NCI-H146 treated with DMSO at 0.1 percent for 48 hours (cell line): Measurements from ENCODE around the gene CERK.

Experiments
- DNase-seq: peaks from one replicate; lab custom pipeline; 2025; ENCODE audit not compliant: unreplicated experiment; lab: John Stamatoyannopoulos, UW

The CERK gene

DNA sequence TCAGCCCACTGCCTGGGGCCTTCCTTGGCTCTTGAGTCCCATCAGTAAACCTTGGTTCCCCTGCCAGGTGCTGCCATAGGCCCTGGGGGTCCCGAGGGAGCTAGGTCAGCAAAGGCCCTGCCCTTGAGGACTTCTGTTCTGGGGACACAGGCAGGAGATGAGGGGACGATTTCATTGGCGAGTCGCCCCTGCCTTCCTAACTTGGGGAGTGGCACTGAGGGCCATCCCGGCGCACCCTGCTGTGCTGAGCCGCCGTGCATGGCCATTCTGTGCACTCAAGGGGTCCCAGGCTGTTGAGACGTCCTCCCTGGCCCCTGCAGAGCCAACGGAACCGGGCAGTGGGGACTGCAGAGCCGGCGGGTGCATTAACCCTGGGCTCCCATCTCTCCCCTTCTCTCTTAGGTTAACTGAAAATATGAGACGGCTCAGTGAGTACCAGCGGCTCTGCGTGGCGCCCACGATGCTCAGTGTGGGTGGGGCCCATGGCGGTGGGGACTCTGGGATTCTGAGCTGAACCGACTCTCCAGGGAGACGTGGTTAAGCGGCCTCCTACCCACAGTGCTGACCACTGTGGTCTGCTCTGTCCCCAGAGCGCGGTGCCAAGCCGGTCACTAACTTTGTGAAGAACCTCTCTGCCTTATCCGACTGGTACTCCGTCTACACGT is 74.5 kb downstream of the CERK start:
- no peak for DNase-seq

DNA sequence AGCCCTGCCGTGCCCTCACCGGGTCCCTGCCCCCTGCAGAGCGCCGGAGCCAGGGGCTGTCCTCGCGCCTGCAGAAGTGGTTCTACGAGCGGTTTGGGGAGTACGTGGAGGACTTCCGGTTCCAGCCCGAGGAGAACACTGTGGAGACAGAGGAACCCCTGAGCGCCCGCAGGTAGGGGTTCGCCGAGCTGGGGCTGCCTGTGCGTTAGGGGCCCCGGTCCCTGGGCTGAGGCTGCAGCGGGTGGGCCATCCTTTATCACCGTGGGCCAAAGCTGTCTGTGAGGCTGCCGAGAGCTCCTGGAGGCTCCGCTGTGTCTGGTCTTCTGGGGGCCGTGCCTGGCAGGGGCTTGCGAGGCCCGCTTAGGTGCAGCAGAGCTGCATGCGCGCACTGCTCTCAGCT is 75.1 kb downstream of the CERK start:
- no peak for DNase-seq

DNA sequence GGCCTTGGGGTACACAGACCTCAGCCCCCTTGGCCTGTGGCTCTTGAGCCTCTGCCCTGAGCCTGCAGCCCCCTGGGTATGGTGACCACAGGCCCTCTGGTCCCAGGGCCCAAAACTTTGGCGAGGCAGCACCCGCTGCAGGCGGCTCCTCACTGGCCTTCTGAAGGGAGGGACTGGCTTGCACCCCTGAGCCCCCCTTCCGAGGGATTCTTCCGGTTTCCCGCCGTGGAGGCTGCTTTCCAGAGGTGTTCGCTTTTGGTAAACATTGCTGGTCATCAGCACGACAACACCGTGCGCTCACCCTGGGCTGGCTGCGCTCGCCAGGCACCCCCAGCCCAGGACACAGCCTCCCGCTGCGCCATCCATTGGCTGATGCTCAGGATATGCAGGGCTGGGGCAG is 75.8 kb downstream of the CERK start:
- no peak for DNase-seq

DNA sequence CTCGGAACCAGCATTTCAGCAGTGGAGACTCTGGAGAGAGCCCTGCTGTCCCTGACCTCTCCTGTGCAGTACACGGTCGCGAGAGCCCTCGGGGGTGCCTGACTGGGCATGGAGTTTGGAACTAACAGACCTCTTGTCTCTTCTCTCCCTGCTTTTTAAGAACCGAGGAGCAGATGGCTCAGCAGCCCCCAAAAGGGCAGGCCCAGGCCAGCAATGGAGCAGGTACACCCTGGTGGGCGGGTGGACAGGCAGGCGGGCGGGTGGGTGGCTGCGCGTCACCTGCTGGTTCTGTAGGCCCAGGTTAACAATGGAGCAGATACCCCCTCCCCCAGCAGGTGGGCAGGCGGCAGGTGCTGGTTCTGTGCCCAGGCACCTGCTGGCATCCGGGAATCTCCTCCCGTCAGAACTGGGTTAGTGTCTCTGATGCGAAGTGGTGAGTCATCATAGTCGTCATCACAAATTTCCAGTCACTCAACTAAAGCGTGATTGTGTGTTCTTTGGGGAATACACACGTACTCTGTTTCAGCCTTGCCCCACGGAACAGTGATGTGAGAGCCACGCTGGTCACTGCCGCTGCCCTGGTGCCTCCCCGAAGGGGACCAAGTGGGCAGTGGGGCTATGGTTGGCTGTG is 76.7 kb downstream of the CERK start:
- DNase-seq: no peak

DNA sequence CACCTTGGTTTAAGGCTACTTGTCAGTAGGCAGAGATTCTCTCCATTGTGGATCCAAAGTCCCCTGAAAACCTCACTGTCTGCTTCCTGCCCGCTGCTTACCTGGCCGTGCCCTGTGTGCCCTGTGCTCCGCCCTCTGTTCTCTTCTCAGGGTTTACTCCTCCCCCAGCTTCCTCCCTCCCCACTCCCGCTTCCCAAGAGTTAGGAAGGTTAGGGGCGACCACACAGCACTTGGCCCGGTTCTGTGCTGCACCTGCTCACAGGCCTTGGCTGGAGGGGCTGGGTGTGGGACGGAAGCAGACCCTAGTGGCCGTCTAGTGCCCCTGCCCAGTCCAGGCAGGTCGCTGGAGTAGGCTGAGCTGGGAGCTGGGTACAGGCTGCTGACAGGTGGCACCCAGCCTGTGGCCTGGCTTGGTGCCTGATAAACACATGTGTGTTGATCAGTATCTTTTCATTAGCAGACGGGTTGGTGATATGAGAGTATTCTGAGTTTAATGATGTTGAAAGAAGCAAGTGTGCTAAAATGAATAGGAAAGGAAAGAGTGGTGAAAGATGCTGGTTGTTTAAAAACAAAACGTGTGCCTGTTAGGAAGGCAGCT is 77.3 kb downstream of the CERK start:
- DNase-seq: no peak

DNA sequence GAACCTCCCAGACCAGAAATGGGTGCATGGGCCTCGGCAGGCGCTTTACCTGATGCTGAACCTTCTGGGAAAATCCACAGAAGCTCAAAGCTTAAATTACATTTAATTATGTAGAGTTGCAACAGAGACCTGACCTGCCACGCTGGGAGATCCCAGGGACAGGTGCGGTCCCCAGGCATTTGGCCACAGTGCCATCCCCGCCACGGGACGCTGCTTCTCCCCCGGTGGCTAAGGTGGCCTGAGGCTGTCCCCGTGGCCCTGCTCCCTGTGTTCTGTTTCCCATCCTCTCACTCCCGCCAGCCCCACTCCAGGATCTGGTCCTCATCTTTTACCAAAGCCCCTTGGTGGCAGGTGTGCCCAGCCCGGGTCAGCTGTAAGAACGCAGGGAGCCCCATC is 78.3 kb downstream of the CERK start:
- no peak for DNase-seq

DNA sequence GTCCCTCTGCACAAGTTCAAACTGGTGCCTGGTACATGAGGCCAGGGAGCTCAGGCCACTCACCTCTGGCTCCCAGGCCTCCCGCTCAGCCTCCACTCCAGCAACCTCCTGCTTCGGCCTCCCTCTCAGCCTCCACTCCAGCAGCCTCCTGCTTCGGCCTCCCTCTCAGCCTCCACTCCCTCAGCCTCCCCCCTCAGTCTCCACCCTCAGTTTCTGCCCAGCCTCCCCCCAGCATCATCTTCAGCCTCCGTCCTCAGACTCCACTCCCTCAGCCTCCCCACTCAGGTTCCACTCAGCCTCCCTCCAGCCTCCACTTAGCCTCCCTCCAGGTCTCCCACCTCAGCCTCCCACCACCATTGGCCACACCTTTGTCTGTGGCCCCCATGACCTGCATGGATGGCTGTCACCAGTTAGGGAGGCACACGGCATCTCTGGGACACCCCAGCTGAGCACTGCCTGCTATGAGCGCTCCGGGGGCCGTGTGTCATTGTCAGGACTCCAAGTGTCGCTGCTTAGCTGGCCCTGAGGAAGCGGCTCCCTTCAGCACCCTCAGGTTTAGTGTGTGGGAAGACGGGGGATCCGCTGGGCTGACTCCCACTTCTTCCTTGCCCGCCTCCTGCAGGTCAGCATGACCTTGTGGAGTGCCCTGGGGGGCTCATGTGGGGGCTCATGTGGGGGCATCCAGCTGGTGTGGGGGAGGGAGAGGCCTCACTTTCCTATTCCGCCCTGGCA is 78.8 kb downstream of the CERK start:
- DNase-seq: no peak

DNA sequence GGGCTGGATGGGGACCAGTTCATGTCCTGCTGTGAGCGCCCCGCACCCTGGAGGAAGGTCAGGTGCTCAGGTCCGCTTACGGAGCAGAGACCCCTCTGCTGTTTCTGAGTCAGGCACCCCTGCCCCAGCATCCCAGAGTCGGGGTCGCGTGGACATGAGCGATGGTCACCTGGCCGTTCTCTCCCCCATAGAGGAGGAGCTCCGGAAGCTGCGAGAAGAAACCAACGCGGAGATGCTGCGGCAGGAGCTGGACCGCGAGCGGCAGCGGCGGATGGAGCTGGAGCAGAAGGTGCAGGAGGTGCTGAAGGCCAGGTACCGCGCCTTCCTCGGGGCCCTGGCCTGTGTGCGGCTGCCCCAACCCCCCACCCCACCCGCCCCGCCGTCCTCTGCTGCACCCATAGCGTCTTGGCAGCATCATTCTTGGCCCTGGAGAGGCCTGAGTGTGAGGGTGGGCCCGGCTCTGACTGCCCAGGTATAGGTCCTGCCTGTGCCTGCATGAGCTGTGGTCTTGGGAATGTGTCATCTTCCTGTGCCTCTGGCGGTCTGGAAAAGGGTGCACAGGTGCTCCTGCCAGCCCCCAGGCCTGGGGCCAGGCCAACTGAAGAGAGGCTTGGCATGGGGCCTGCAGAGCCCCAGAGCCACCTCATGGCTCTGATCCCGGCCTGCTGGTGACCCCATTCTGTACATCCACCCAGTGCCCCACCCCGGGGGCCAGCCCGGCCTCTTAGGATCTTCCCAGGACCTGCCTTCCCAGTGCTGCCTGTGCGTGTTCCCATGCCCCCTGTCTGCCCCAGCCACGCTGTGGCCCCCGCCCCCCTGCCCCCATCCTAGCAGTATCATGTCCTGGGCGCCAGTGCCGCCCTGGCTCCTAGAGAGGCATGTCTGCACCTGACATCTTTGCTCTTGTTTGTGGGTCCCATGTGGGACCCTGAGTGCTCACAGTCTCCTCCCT is 79.8 kb downstream of the CERK start:
- no peak for DNase-seq

DNA sequence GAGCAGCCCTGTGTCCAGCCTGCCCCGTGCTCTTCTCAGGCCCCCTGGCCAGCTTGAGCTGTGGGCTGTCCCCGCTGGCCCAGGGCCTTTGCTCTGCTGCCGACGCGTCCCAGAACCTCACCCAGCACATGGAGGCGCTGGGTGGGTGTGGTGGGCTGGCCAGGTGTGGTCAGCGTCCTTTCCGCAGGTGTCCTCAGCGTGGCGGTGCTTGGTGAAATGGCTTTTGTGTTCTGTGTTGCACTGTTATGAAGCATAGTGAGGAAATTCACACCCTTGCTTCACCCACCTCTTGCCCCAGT is 80.4 kb downstream of the CERK start:
- DNase-seq: no peak

DNA sequence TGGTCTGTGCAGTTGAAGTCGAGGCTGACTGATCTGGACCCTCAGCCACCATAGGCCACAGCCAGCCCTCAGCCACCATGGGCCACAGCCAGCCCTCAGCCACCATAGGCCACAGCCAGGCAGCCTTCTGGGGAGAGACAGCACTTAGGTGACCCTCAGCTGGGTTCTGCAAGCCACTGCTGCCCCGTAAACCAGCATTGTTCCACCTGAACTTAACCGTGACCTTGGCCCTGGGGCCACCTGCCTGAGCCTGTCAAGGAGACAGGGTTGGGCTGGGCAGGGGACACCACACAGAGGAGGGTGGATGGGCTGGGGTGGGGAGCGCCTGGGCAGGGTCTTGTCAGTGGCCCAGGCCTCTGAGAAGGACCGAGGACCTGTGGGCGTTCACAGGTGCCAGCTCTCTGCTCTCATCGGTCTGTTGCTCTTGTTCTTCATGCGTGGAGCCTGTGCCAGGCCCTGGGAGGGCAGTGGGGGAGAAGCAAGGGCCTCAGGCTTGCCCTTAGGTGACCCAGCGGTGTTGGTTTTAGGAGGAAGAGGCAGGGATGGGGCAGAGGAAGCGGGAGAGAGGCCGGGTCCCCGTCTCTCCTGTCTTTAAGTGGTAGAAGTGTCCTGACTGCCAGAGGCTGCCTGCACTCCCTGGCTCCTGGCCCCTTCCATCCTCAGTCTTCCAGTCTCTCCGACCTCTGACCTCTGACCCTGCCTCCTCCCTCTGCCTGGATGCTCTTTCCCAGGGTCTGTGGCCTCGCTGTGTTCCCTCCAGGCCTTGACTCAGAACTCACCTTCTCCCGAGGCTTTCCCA is 81.0 kb downstream of the CERK start:
- no peak for DNase-seq

DNA sequence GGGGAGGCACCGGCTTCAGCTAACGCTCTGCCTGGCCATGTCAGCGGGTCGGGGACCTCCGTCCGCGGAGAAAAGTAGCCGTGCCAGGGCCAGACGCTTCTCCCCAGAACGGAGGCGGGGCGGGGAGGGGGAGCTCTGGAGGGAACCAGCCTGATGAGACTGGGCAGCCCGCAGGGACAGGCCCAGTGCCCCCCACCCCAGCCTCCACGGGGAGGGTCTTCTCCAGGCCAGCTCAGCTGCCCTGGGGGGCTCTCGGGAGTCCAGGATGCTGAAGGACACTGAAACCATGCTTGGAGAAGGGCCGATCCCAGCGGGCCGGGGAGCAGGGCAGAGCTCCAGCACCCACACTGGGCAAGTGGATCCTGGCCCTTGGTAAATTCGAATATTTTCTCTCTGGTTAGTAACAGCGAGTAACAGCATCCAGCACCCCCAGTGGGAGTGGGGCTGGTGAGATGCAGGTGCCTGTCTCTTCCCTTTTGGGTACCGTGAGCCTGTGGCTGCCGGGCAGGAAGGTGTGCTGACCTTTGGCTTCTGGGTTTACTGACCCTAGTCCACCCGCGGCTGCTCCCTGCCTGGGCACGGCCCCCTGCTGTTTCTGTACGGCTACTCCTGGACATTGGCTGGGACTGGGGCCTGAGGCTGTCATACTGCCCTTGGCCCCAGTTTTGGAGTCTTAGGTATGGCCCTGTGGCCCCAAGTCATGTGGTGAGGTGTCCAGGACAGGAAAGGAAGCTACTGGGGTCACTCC is 82.0 kb downstream of the CERK start:
- no peak for DNase-seq

DNA sequence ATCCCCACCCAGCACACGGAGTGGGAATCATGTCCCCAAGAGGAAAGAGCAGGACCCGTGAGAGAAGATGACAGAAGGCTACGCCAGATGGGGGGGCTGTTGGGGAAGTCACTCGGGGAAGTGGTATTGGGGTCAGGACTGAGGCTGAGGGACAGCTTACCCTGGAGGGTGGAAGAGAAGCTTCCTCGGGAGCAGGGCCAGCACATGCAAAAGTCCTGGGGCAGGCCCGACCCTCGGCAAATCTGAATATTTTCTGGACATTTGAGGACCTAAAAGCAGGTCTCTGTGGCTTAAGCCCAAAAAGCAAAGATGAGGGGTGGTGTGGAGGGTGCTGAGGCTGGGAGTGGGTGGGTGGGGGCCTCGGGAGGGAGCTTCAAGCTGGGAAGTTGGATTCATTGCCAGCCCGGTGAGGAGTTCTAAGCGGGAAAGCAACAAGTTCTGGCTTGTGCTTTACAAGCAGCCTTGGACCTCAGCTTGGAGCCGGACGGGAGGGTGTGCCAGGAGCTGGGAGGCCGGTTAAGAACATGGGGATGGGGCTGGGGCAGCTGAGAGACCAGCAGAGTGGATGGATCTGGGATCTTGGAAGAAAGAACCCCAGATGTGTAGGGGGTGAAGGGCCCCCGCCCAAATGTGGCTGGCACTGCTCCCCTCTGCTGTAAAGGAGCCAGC is 83.0 kb downstream of the CERK start:
- DNase-seq: no peak

DNA sequence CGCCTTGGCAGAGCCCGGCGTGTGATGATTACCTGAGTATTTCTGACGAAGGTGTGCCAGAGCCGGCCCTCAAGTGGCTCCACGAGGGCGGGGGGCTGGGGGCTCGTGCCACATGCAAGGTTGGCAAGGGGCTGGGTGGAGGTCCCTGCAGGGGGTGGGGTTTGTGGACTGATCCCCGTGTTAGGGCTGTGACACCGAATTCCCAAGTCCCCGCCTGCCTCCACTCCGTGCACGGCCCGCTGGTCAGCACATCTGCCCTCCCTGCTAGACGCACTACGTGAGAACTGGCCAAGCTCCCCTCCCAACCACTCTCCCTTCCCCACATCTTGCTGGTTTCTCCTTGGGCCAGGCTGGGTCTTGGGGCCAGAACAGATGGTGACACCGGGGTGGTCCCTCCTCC is 83.6 kb downstream of the CERK start:
- DNase-seq: no peak

DNA sequence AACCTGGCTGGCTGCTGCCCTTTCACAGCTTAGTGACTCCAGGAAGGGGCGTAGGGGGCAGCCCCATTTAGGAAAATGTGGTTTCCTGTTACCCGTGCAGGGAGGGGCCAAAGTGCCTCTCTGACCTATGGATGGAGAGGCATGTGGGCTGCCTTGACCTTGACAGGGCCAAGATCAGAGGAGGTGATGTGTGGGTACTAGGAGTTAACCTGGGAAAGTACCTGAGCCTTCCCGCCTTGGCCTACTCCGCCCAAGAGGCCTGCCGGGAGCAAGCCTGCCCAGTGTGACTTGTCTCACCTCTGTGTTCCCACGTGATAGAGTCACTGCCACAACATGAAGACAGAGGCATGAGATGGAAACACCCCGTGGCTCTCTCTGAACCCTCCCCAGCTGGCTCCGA is 84.5 kb downstream of the CERK start:
- DNase-seq: no peak

DNA sequence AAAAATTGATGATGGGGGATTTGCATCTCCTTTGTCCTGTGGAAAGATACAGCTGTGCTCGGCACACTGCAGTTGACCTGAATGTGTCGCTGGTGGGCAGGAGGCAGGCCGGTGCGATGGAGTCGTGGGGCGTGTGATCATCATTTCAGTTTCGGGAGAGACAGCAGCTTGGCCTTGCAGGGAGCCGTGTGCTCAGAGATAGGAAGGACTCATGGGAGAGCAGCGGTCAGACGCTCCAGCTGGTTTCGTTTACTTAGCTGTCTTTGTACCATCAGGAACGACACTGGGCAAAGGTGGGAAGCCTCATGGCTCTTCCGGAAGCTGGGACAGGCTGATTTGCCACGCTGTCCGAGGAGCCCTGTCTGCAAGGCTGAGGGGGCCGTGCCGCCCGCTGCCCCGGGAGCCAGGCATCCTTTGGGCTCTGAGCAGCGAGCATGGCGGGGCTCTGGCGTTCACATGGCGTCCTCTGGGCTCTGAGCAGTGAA is 85.2 kb downstream of the CERK start:
- DNase-seq: peak; percentile 75

DNA sequence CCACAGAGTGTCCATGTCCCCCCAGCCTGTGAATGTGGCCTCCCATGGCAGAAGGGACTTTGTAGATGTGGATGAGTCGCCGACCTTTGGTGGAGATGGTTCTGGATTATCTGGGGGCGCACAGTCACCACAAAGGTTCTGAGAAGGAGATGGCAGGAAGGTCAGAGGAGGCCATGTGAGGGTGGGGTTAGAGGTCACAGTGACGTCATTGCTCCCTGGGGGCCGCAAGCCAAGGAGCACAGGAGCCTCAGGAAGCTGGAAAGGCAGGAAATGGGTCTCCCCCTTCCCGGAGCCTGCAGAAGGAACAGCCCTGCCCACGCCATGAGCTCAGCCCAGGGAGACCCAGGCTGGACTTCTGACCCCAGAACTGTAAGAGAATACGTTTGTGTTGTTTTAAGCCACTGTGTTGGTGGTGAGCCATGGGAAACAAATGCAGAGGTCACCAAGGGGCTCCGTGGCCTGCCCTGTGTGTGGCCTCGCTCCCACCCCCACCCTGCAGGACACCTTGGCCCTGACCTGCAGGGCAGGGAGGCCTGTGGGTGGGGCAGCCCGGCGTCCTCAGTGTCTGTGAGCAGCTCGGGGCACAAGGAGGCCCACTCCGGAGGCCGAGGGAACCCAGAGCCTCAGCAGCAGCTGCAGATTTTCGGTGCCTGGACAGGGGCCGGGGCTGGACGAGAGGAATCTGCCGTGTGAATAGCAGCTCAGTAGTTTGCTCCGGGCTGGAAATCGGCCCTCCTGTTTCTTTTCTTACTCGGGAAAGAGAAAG is 85.8 kb downstream of the CERK start:
- DNase-seq: no peak

DNA sequence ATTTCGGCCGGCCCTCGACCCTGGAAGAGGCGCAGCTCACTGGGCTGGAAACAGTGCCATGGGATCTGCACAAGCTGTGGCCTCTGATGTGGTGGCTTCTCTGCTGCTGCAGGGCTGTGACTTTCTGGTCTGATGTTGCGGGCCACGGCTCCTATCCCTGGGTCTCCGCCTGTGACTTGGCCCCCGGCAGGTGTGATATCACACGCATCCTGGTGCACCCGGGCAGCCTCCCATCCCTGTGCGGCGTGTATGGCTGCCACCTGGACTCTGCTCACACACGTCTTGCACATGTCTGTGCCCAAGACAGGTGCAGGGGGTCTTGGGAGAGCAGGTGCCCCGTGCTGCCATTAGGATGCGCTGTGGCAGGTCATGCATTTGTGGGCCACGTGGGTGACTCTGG is 86.7 kb downstream of the CERK start:
- DNase-seq: no peak

DNA sequence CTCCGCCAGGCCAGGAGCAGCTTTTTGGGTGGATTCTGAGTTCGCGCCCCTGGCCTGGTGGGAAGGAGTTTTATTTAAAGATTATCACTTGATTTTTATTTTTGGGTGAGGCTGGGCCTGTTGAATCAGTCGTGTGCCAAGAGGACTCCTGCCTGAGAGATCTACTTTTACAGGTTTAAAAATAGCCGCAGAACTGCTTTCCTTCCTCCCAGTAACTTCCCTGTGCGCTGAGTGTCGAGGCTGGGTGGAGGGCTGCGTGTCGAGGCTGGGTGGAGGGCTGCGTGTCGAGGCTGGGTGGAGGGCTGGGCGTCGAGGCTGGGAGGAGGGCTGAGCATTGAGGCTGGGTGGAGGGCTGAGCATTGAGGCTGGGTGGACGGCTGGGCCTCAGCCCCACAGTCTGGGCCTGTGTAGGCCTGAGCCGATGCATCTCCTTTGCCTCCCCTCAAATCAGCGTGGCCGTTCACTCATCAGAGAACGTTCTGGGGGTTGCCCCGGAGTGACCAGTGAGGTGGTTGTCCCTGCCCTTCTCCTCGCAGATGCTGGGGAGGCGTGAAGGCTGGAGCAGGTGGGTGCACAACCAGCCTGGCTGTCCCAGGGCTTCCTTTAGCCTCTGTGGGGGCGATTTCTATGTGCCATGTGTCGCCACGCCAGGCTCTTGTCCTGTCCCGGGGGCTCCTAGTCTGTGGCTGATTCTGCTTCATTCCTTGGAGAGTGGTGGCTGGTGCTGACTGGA is 87.8 kb downstream of the CERK start:
- no peak for DNase-seq
